Neuronal stem cell (in vitro differentiated cells): ENCODE data around the gene MIEN1.

Experiments
- DNase-seq: peaks from one replicate; pipeline ENCODE4 v3.0.0-alpha.2; 2013; ENCODE audit warnings: low spot score
- H2AFZ ChIP-seq: one replicate; pipeline ENCODE4 v1.6.1; 2013; ENCODE audit warnings: mild to moderate bottlenecking, low read length, inconsistent platforms
- H2AK5ac ChIP-seq: 2 replicates; pipeline ENCODE4 v1.6.1; 2013; ENCODE audit warnings: low read depth, mild to moderate bottlenecking, inconsistent platforms, low read length, moderate library complexity, mixed read lengths
- H2BK120ac ChIP-seq: 2 replicates; pipeline ENCODE4 v1.6.1; 2013; ENCODE audit warnings: low read depth, mild to moderate bottlenecking, inconsistent platforms, low read length, moderate library complexity, mixed read lengths
- H2BK12ac ChIP-seq: one replicate; pipeline ENCODE4 v1.6.1; 2013; ENCODE audit warnings: low read length, inconsistent platforms
- H2BK15ac ChIP-seq: 2 replicates; pipeline ENCODE4 v1.6.1; 2013; ENCODE audit warnings: mild to moderate bottlenecking, low read length, inconsistent platforms, mixed read lengths
- H2BK5ac ChIP-seq: one replicate; pipeline ENCODE4 v1.6.1; 2013; ENCODE audit warnings: inconsistent platforms, mild to moderate bottlenecking, low read length, moderate library complexity
- H3K14ac ChIP-seq: one replicate; pipeline ENCODE4 v1.6.1; 2013; ENCODE audit warnings: low read length, inconsistent platforms
- H3K18ac ChIP-seq: 2 replicates; pipeline ENCODE4 v1.6.1; 2013; ENCODE audit warnings: low read length, inconsistent platforms
- H3K23ac ChIP-seq: 2 replicates; pipeline ENCODE4 v1.6.1; 2013; ENCODE audit warnings: low read depth, mild to moderate bottlenecking, mixed read lengths, low read length, inconsistent platforms; ENCODE audit not compliant: poor library complexity
- H3K27ac ChIP-seq: replicated peaks from 3 replicates; pipeline ENCODE4 v1.5.1; 2013; ENCODE audit warnings: low read length, inconsistent platforms
- H3K27me3 ChIP-seq, 3 experiments: 2 replicates each; pipeline ENCODE4 v1.6.1; 2013; ENCODE audit warnings: low read length in 3 of 3, mild to moderate bottlenecking in 2 of 3, inconsistent platforms in 1 of 3, low read depth in 1 of 3, mixed read lengths in 1 of 3, moderate library complexity in 1 of 3; ENCODE audit not compliant: control insufficient read depth in 3 of 3, insufficient read depth in 3 of 3
- H3K36me3 ChIP-seq, 2 donors: replicated peaks in 1 of 2; 2 replicates each; pipeline ENCODE4 v1.6.1; 2013; ENCODE audit warnings: low read length in 2 of 2; ENCODE audit not compliant: control insufficient read depth in 2 of 2, insufficient read depth in 2 of 2
- H3K4ac ChIP-seq: 2 replicates; pipeline ENCODE4 v1.6.1; 2013; ENCODE audit warnings: inconsistent platforms, mild to moderate bottlenecking, low read length, moderate library complexity
- H3K4me1 ChIP-seq, 2 donors: 1 replicate in 1 of 2; 2 replicates in 1 of 2; pipeline ENCODE4 v1.6.1; 2013; ENCODE audit warnings: low read length in 2 of 2, low read depth in 1 of 2; ENCODE audit not compliant: control insufficient read depth in 2 of 2, insufficient read depth in 1 of 2
- H3K4me2 ChIP-seq: one replicate; pipeline ENCODE4 v1.6.1; 2013; ENCODE audit warnings: mild to moderate bottlenecking, low read length, inconsistent platforms; ENCODE audit not compliant: insufficient read depth, poor library complexity, severe bottlenecking
- H3K4me3 ChIP-seq, 2 donors: 2 replicates each; pipeline ENCODE4 v1.5.1; 2013; ENCODE audit warnings: low read length in 2 of 2, mild to moderate bottlenecking in 2 of 2, inconsistent platforms in 1 of 2, moderate library complexity in 1 of 2
- H3K79me1 ChIP-seq: one replicate; pipeline ENCODE4 v1.6.1; 2013; ENCODE audit warnings: low read depth, mild to moderate bottlenecking, inconsistent platforms, low read length, moderate library complexity
- H3K9ac ChIP-seq: one replicate; pipeline ENCODE4 v1.6.1; 2013; ENCODE audit warnings: mild to moderate bottlenecking, low read depth, low read length, inconsistent platforms; ENCODE audit not compliant: poor library complexity
- H3K9me3 ChIP-seq, 2 donors: replicated peaks in 1 of 2; 2 replicates each; pipeline versions ENCODE3 to v1.6.1; 2013; ENCODE audit warnings: low read length in 2 of 2, mild to moderate bottlenecking in 2 of 2, inconsistent platforms in 1 of 2, low read depth in 1 of 2, mixed read lengths in 1 of 2, moderate library complexity in 1 of 2; ENCODE audit not compliant: control insufficient read depth in 2 of 2, insufficient read depth in 1 of 2
- H4K8ac ChIP-seq: one replicate; pipeline ENCODE4 v1.6.1; 2013; ENCODE audit warnings: low read depth, mild to moderate bottlenecking, inconsistent platforms, low read length, moderate library complexity
- H4K91ac ChIP-seq: one replicate; pipeline ENCODE4 v1.6.1; 2013; ENCODE audit warnings: low read length, low read depth, mild to moderate bottlenecking, inconsistent platforms; ENCODE audit not compliant: poor library complexity
- WGBS, 2 donors: extraction: QIAGEN DNeasy Blood & Tissue Kit; methylation state at CpG; one replicate each; pipeline ENCODE4 v1.1.7; 2013; ENCODE audit warnings: missing lambda C conversion rate in 2 of 2, mixed read lengths in 1 of 2; ENCODE audit not compliant: insufficient read length in 2 of 2, insufficient replicate concordance in 1 of 2; ENCODE audit errors: extremely low coverage in 2 of 2; 5-methylcytosine and 5-hydroxymethylcytosine counted together

MIEN1 gene

GRCh38 chr17:39737206-39737759 lies 7.0 kb upstream of the MIEN1 start:
- no peak overlapping the region for H2BK12ac ChIP-seq
- H3K18ac ChIP-seq = peak overlapping the region; percentile 53
- DNase-seq = no peak
- peak overlapping the region; percentile 94 for H3K4me2 ChIP-seq
- H3K9ac ChIP-seq = peak overlapping the region; percentile 7
- H4K91ac ChIP-seq = no peak overlapping the region
- no peak overlapping the region for H2BK120ac ChIP-seq
- no peak overlapping the region for H3K4ac ChIP-seq
- H2BK5ac ChIP-seq = no peak overlapping the region
- peak overlapping the region; percentile 73 for H2AK5ac ChIP-seq
- peaks cover 0 to 69% (median 26%) of the 10 kb centered on the region in 3 experiments for H3K27me3 ChIP-seq
- H2BK15ac ChIP-seq = peak overlapping the region; percentile 63
- H3K36me3 ChIP-seq = no peaks in the 10 kb centered on the region
- H3K4me3 ChIP-seq = no peak overlapping the region
- H3K23ac ChIP-seq = no peak overlapping the region
- no peak overlapping the region for H4K8ac ChIP-seq
- H3K27ac ChIP-seq = no peak overlapping the region
- H3K4me1 ChIP-seq = peaks cover 14 to 20% of the 10 kb centered on the region in 2 donors
- WGBS, 2 donors = no CpG with 5 or more reads among the region's 13 CpGs
- no peak overlapping the region for H2AFZ ChIP-seq
- no peaks in the 10 kb centered on the region for H3K79me1 ChIP-seq
- no peaks in the 10 kb centered on the region for H3K9me3 ChIP-seq
- H3K14ac ChIP-seq = no peak overlapping the region

- no peak overlapping the region for H2BK120ac ChIP-seq
- no peak overlapping the region for H2BK12ac ChIP-seq
- H3K4me2 ChIP-seq = no peak overlapping the region
- no peak overlapping the region for H3K27ac ChIP-seq
- H4K8ac ChIP-seq = no peak overlapping the region
- H2AFZ ChIP-seq = no peak overlapping the region
- no peak overlapping the region for H3K23ac ChIP-seq
- H4K91ac ChIP-seq = no peak overlapping the region
- H3K14ac ChIP-seq = no peak overlapping the region
- peak overlapping the region; percentile 67 for H3K18ac ChIP-seq
- no peak overlapping the region for H3K4me3 ChIP-seq
- H2AK5ac ChIP-seq = no peak overlapping the region
- H3K36me3 ChIP-seq = no peaks in the 10 kb centered on the region
- H3K4me1 ChIP-seq = peaks cover 14 to 20% of the 10 kb centered on the region in 2 donors
- H2BK5ac ChIP-seq = no peak overlapping the region
- no CpG with 5 or more reads among the region's 10 CpGs for WGBS, 2 donors
- no peaks in the 10 kb centered on the region for H3K79me1 ChIP-seq
- H3K4ac ChIP-seq = no peak overlapping the region
- no peak overlapping the region for H2BK15ac ChIP-seq
- no peak overlapping the region for H3K9ac ChIP-seq
- no peaks in the 10 kb centered on the region for H3K9me3 ChIP-seq
- DNase-seq = no peak
- peaks cover 0 to 61% (median 26%) of the 10 kb centered on the region in 3 experiments for H3K27me3 ChIP-seq
Observed at GRCh38 chr17:39736319-39737165, 6.2 kb upstream of the MIEN1 start.

GRCh38 chr17:39735882-39736281 lies 5.5 kb upstream of the MIEN1 start:
- Histone ChIP-seq H4K8ac (no peak overlapping the region), H3K79me1 (no peaks in the 10 kb centered on the region), H2BK15ac (no peak overlapping the region), H3K23ac (no peak overlapping the region), H4K91ac (no peak overlapping the region), H2AFZ (no peak overlapping the region), H3K27ac (no peak overlapping the region), H2BK120ac (no peak overlapping the region), H3K4ac (no peak overlapping the region), H3K18ac (peak overlapping the region; percentile 67), H3K4me3 (no peak overlapping the region), H2BK5ac (no peak overlapping the region), H3K27me3 (peaks cover 0 to 55% (median 23%) of the 10 kb centered on the region in 3 experiments), H3K4me2 (no peak overlapping the region), H3K14ac (no peak overlapping the region), H3K4me1 (peaks cover 14 to 18% of the 10 kb centered on the region in 2 donors), H3K36me3 (no peaks in the 10 kb centered on the region), H3K9me3 (no peaks in the 10 kb centered on the region), H2AK5ac (no peak overlapping the region), H3K9ac (no peak overlapping the region), H2BK12ac (no peak overlapping the region)
- WGBS, 2 donors = no CpG with 5 or more reads among the region's 2 CpGs
- DNase-seq = no peak

DNA sequence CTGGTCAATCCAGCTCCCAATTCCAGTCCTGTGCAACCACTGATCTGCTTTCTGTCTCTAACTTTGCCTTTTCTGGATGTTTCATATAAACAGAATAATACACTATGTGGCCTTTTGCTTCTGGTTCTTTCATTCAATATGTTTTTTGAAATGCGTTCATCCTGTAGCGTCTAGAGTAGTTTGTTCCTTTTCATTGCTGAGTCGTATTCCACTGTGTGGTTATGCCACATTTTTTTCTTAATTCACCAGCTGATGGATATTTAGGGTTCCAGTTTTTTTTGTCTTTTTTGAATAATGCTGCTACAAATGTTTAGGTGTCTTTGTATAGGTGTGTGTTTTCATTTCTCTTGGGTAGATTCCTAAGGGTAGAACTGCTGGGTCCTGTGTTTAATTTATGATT lies 2.3 kb upstream of the MIEN1 start:
- Histone ChIP-seq H3K27me3 (peaks cover 0 to 23% (median 5%) of the 10 kb centered on the region in 3 experiments), H3K4me2 (no peak overlapping the region), H2AK5ac (no peak overlapping the region), H3K9ac (no peak overlapping the region), H3K4ac (no peak overlapping the region), H3K4me3 (no peak overlapping the region), H3K27ac (no peak overlapping the region), H3K18ac (no peak overlapping the region), H3K9me3 (no peaks in the 10 kb centered on the region), H2BK15ac (no peak overlapping the region), H2AFZ (no peak overlapping the region), H3K4me1 (peaks cover 0 to 3% of the 10 kb centered on the region in 2 donors), H3K36me3 (peaks cover 8 to 17% of the 10 kb centered on the region in 2 donors), H4K8ac (no peak overlapping the region), H3K23ac (no peak overlapping the region), H3K14ac (no peak overlapping the region), H2BK12ac (no peak overlapping the region), H4K91ac (no peak overlapping the region), H2BK5ac (no peak overlapping the region), H2BK120ac (no peak overlapping the region), H3K79me1 (no peaks in the 10 kb centered on the region)
- no peak for DNase-seq
- WGBS, 2 donors = no CpG with 5 or more reads among the region's 3 CpGs
